ENCODE results near the gene ANKRD33B. TPM values are rescaled to one million over a fixed set of nuclear protein-coding genes. Genes with fewer than 3 reads are reported as not detected.

ANKRD33B gene
- total and polyA plus RNA-seq, 2 of the 8 experiments (the other 6 are each of a cell fraction or from before 2014, with no cell fraction given): 6.9 to 20.6 TPM

DNA sequence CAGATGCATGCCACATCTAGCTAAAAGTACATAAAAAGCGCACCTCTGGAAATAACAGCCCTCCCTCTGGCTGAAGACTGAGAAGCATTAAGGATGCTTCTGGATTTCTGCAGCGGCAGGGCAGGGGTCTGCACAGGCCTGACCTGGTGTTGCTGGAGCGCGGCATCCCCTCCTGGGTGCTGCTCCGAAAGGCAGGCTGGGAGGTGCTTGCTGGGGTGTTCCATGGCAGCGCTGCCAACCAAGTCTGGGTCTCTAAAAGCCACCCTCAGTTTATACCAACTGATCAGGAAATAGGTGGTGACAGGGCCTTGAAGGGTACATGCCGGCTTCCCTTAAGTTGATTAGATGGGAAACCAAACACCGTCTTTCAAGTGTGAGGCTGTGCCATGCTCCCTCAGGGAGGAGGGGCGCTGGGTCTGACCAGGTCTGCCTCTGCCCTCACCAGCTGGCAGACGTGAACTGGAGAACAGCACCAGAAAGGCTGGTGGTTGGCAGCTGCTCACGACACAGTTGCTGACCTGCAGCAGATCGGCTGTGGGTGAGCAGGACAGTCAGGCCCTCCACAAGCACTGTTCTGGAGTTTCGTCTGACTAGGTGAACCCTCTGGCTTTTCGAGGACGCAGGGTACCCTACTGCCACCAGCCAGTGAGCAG lies 115.6 kb downstream of the ANKRD33B start (continued):
- TF ChIP-seq CREB1 (IDR thresholded peaks at IDR 0.05) (no peak), RBBP5 (IDR thresholded peaks at IDR 0.05; ENCODE audit: borderline replicate concordance, low read depth, low read length) (no peak), HDAC2 (IDR thresholded peaks at IDR 0.05; ENCODE audit: borderline replicate concordance in 1 of 2, low read depth in 2 of 2, low read length in 2 of 2) (no peak), TBP (IDR thresholded peaks at IDR 0.05; ENCODE audit: low read depth, low read length) (no peak)
